H1 (cell line): Measurements from ENCODE around the gene CDC42EP2. TPM values are rescaled to one million over a fixed set of nuclear protein-coding genes. Genes with fewer than 3 reads are reported as not detected.

Source experiments
- CTCF ChIA-PET: fragments of 300-600 bp; sonication (Branson Sonifier 250); formaldehyde crosslinking; loops from one replicate; lab custom pipeline; 2021; ENCODE audit not compliant: partially characterized antibody; lab: Charles Lee
- POLR2A ChIA-PET: fragments of 300-600 bp; sonication (Branson Sonifier 250); formaldehyde crosslinking; loops from one replicate; lab custom pipeline; 2021; ENCODE audit warnings: inconsistent platforms; ENCODE audit not compliant: partially characterized antibody; lab: Charles Lee
- DNase-seq, 2 experiments: peaks; one replicate each; pipeline versions ENCODE4 v3.0.0 to v3.0.0-alpha.2; 2010 to 2022; ENCODE audit warnings: low spot score in 2 of 2, low read depth in 1 of 2, mixed read lengths in 1 of 2
- FAIRE-seq: peaks from 2 replicates; lab custom pipeline; 2011; peaks lifted over from hg19 to GRCh38; lab: Jason Lieb, UNC
- H2AFZ ChIP-seq: 2 replicates; pipeline ENCODE4 v1.8.1; 2012; ENCODE audit warnings: low read length, inconsistent platforms
- H2AK5ac ChIP-seq: 2 replicates; pipeline ENCODE4 v1.6.1; 2013; ENCODE audit warnings: low read depth, low read length
- H2BK120ac ChIP-seq: replicated peaks from 2 replicates; pipeline ENCODE3; 2013; ENCODE audit warnings: low read depth, low read length, inconsistent platforms
- H2BK12ac ChIP-seq: 2 replicates; pipeline ENCODE4 v1.6.1; 2013; ENCODE audit warnings: low read depth, low read length
- H2BK15ac ChIP-seq: 2 replicates; pipeline ENCODE4 v1.6.1; 2013; ENCODE audit warnings: low read length
- H2BK20ac ChIP-seq: 2 replicates; pipeline ENCODE4 v1.6.1; 2013; ENCODE audit warnings: low read length
- H2BK5ac ChIP-seq: 2 replicates; pipeline ENCODE4 v1.6.1; 2013; ENCODE audit warnings: low read depth, low read length
- H3K14ac ChIP-seq: 2 replicates; pipeline ENCODE4 v1.6.1; 2013; ENCODE audit warnings: inconsistent platforms; ENCODE audit not compliant: insufficient read length
- H3K18ac ChIP-seq: 2 replicates; pipeline ENCODE4 v1.6.1; 2013; ENCODE audit warnings: low read length; ENCODE audit errors: extremely low read depth
- H3K23ac ChIP-seq: 2 replicates; pipeline ENCODE4 v1.6.1; 2013; ENCODE audit warnings: inconsistent platforms; ENCODE audit not compliant: insufficient read length
- H3K23me2 ChIP-seq: 2 replicates; pipeline ENCODE4 v1.6.1; 2013; ENCODE audit warnings: low read depth, low read length
- H3K27ac ChIP-seq: 2 replicates; pipeline ENCODE4 v1.6.1; 2011; ENCODE audit warnings: low read depth, low read length, inconsistent platforms
- H3K27me3 ChIP-seq, 4 experiments: replicated peaks in 1 of 4; 1 replicate in 1 of 4; 2 replicates in 3 of 4; pipeline versions ENCODE4 v1.6.1 to v1.8.1; 2011 to 2013; ENCODE audit warnings: low read length in 3 of 4, mild to moderate bottlenecking in 3 of 4, inconsistent platforms in 2 of 4, mixed read lengths in 2 of 4, moderate library complexity in 1 of 4; ENCODE audit not compliant: control insufficient read depth in 3 of 4, insufficient read depth in 3 of 4; ENCODE audit errors: extremely low read depth in 1 of 4
- H3K36me3 ChIP-seq, 4 experiments: 2 replicates each; pipeline versions ENCODE4 v1.6.1 to v1.8.1; 2011 to 2013; ENCODE audit warnings: mild to moderate bottlenecking in 4 of 4, low read length in 3 of 4, moderate library complexity in 2 of 4, control low read depth in 1 of 4, inconsistent platforms in 1 of 4; ENCODE audit not compliant: insufficient read depth in 4 of 4, control insufficient read depth in 2 of 4
- H3K4ac ChIP-seq: replicated peaks from 2 replicates; pipeline ENCODE3; 2013; ENCODE audit warnings: low read length, low read depth, mixed read lengths, inconsistent platforms; ENCODE audit not compliant: insufficient read length
- H3K4me1 ChIP-seq, 4 experiments: replicated peaks in 1 of 4; 1 replicate in 1 of 4; 2 replicates in 3 of 4; pipeline versions ENCODE4 v1.6.1 to v1.8.1; 2011 to 2013; ENCODE audit warnings: low read length in 3 of 4, inconsistent platforms in 2 of 4, mixed read lengths in 1 of 4; ENCODE audit not compliant: insufficient read depth in 4 of 4, control insufficient read depth in 3 of 4
- H3K4me2 ChIP-seq, 2 experiments: 2 replicates each; pipeline versions ENCODE4 v1.6.1 to v1.8.1; 2011 to 2013; ENCODE audit warnings: low read depth in 2 of 2, low read length in 2 of 2, control low read depth in 1 of 2, inconsistent platforms in 1 of 2, mild to moderate bottlenecking in 1 of 2; ENCODE audit not compliant: insufficient read depth in 1 of 2
- H3K4me3 ChIP-seq, 4 experiments: fragments of 200-600, 300-600 bp in 1 of 4; sonication (generic), shearing (Covaris generic), sonication (Bioruptor Twin) in 1 of 4; 2 replicates each; pipeline versions ENCODE4 v1.5.1 to v1.8.1; 2011 to 2016; ENCODE audit warnings: low read length in 4 of 4, low read depth in 3 of 4, control low read depth in 2 of 4, inconsistent platforms in 2 of 4, mild to moderate bottlenecking in 2 of 4, mixed read lengths in 1 of 4, moderate library complexity in 1 of 4; ENCODE audit not compliant: insufficient read depth in 2 of 4; ENCODE audit errors: extremely low read depth in 1 of 4
- H3K56ac ChIP-seq: replicated peaks from 2 replicates; pipeline ENCODE3; 2013; ENCODE audit warnings: low read depth, mild to moderate bottlenecking, mixed read lengths, low read length, inconsistent platforms; ENCODE audit not compliant: insufficient read length
- H3K79me1 ChIP-seq: 2 replicates; pipeline ENCODE4 v1.6.1; 2013; ENCODE audit warnings: low read depth, low read length, control low read depth
- H3K79me2 ChIP-seq, 2 experiments: 2 replicates each; pipeline versions ENCODE4 v1.6.1 to v1.8.1; 2012 to 2013; ENCODE audit warnings: low read length in 2 of 2, mild to moderate bottlenecking in 2 of 2, inconsistent platforms in 1 of 2; ENCODE audit not compliant: insufficient read depth in 2 of 2, control insufficient read depth in 1 of 2
- H3K9ac ChIP-seq, 4 experiments: replicated peaks in 1 of 4; 1 replicate in 1 of 4; 2 replicates in 3 of 4; pipeline versions ENCODE4 v1.6.1 to v1.8.1; 2011 to 2013; ENCODE audit warnings: low read depth in 3 of 4, low read length in 3 of 4, control low read depth in 2 of 4, mild to moderate bottlenecking in 2 of 4, moderate library complexity in 2 of 4, inconsistent platforms in 1 of 4; ENCODE audit errors: extremely low read depth in 1 of 4
- H3K9me3 ChIP-seq, 2 experiments: 2 replicates each; pipeline versions ENCODE4 v1.6.1 to v1.8.1; 2012 to 2013; ENCODE audit warnings: mild to moderate bottlenecking in 2 of 2, moderate library complexity in 2 of 2, control low read depth in 1 of 2, inconsistent platforms in 1 of 2, low read depth in 1 of 2, low read length in 1 of 2, mixed read lengths in 1 of 2; ENCODE audit not compliant: insufficient read depth in 2 of 2
- H4K20me1 ChIP-seq, 2 experiments: replicated peaks in 1 of 2; 2 replicates each; pipeline versions ENCODE3 to v1.8.1; 2011 to 2013; ENCODE audit warnings: inconsistent platforms in 2 of 2, low read length in 2 of 2, mild to moderate bottlenecking in 1 of 2; ENCODE audit not compliant: insufficient read depth in 2 of 2, control insufficient read depth in 1 of 2
- H4K5ac ChIP-seq: 2 replicates; pipeline ENCODE4 v1.6.1; 2013; ENCODE audit warnings: low read length, low read depth, mixed read lengths, inconsistent platforms; ENCODE audit not compliant: insufficient read length
- H4K8ac ChIP-seq: 2 replicates; pipeline ENCODE4 v1.8.0; 2013; ENCODE audit warnings: mild to moderate bottlenecking, moderate library complexity, low read length, inconsistent platforms; ENCODE audit not compliant: insufficient read depth; ENCODE audit errors: extremely low read depth
- H4K91ac ChIP-seq: replicated peaks from 2 replicates; pipeline ENCODE3; 2013; ENCODE audit warnings: low read length, mixed read lengths, inconsistent platforms; ENCODE audit not compliant: insufficient read length
- BRCA1 ChIP-seq: IDR thresholded peaks from 2 replicates; pipeline ENCODE4 v1.6.1; 2012; ENCODE audit warnings: low read depth, low read length, improper control_type of control experiment
- MAFK ChIP-seq: IDR thresholded peaks from 2 replicates; pipeline ENCODE4 v1.6.1; 2012; ENCODE audit warnings: low read depth, mild to moderate bottlenecking, improper control_type of control experiment, low read length
- RAD21 ChIP-seq, 2 experiments: IDR thresholded peaks in 1 of 2; conservative IDR thresholded peaks in 1 of 2; 2 replicates each; pipeline ENCODE4 v1.6.1; 2011; ENCODE audit warnings: low read depth in 2 of 2, low read length in 2 of 2, improper control_type of control experiment in 1 of 2, inconsistent platforms in 1 of 2, mild to moderate bottlenecking in 1 of 2, moderate library complexity in 1 of 2
- RXRA ChIP-seq: IDR thresholded peaks from 2 replicates; pipeline ENCODE4 v1.6.1; 2011; ENCODE audit warnings: low read depth, mild to moderate bottlenecking, low read length, moderate library complexity; ENCODE audit not compliant: insufficient read depth
- SIN3A ChIP-seq, 2 experiments: IDR thresholded peaks in 1 of 2; conservative IDR thresholded peaks in 1 of 2; 2 replicates each; pipeline ENCODE4 v1.6.1; 2011 to 2012; ENCODE audit warnings: low read length in 2 of 2, improper control_type of control experiment in 1 of 2, low read depth in 1 of 2, mild to moderate bottlenecking in 1 of 2
- WGBS, 2 experiments: shearing (Covaris generic) in 1 of 2; methylation state at CpG; one replicate each; pipeline versions ENCODE4 v1.1.6 to v1.1.7; 2013 to 2015; ENCODE audit warnings: low lambda C conversion rate in 2 of 2, mixed read lengths in 2 of 2, inconsistent platforms in 1 of 2, low coverage in 1 of 2, missing lambda C conversion rate in 1 of 2; ENCODE audit not compliant: insufficient replicate concordance in 2 of 2, insufficient coverage in 1 of 2, insufficient read length in 1 of 2; ENCODE audit errors: extremely low coverage in 1 of 2, missing lambda C conversion rate in 1 of 2; 5-methylcytosine and 5-hydroxymethylcytosine counted together
- polyA plus RNA-seq, 7 experiments: library from polyadenylated mRNA; depleted of rRNA in 3 of 7; stranded (reverse) in 5 of 7; unstranded in 2 of 7; fragments of >200 nt in 5 of 7; fragments of 200-250 nt in 2 of 7; gene quantifications; 1 replicate in 5 of 7; 2 replicates in 1 of 7; 4 replicates in 1 of 7; pipeline versions ENCODE4 v1.2.1 to v1.2.3, GENCODE V29; 2011 to 2013; ENCODE audit warnings: missing spikeins in 2 of 7, mixed read lengths in 2 of 7
- total RNA-seq: library from RNA; stranded (reverse); fragmentation: NEBNext Ultra II Directional; extraction: Animal tissue kit (Norgen Biotek cat#: 25700); gene quantifications from 2 replicates; pipeline ENCODE4 v1.2.1, GENCODE V29; 2021
- TF ChIP-seq, protein P1 (sequence below), 3 experiments: IDR thresholded peaks; 1 replicate in 2 of 3; 2 replicates in 1 of 3; pipeline versions ENCODE4 v1.5.1 to v1.6.1; 2011; ENCODE audit warnings: low read length in 3 of 3, mild to moderate bottlenecking in 3 of 3, inconsistent platforms in 2 of 3, low read depth in 1 of 3, moderate library complexity in 1 of 3; ENCODE audit not compliant: insufficient read depth in 1 of 3; ENCODE audit errors: control extremely low read depth in 1 of 3

CDC42EP2 gene
- total and polyA plus RNA-seq, 2 of the 8 experiments (the other 6 are each of a cell fraction or from before 2014, with no cell fraction given), result 11.8 to 13.3 TPM

DNA sequence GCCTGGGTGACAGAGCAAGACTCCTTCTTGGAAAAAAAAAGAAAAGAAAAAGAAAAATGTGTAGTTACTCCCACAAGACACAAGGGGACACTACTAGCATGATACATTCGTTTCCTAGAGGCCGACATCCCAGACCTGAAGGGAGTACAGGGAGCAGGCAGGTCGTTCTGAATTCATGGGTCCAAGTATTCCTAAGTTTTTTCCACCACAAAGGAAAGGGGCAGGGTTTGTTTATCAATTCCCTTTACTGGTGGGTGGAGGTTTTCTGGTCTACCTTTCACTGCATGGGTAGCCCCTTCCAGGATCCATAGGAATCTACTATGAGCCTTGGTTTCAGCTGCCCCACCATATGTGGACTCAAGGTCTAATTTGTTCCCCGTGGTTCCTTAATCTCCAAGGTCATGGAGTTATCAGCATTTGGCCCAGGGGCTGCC lies 51.7 kb downstream of the CDC42EP2 start:
- Histone ChIP-seq H3K4me1 (peaks cover 0 to 4% (median 0%) of the 10 kb centered on the region in 4 experiments; a peak in 2 of 7 replicates), H3K18ac (no peak overlapping the region), H3K4ac (no peak overlapping the region), H4K91ac (no peak overlapping the region), H4K20me1 (no peaks in the 10 kb centered on the region), H3K27ac (no peak overlapping the region), H2BK120ac (no peak overlapping the region), H3K23ac (no peak overlapping the region), H3K79me1 (no peaks in the 10 kb centered on the region), H3K14ac (no peak overlapping the region), H3K27me3 (no peaks in the 10 kb centered on the region), H2BK12ac (no peak overlapping the region), H3K9ac (no peak overlapping the region), H2BK5ac (no peak overlapping the region), H3K23me2 (no peaks in the 10 kb centered on the region), H2AFZ (peak overlapping the region; percentile 94), H3K9me3 (no peaks in the 10 kb centered on the region), H3K79me2 (no peaks in the 10 kb centered on the region), H3K4me2 (no peak overlapping the region), H2AK5ac (no peak overlapping the region), H4K5ac (no peak overlapping the region), H3K36me3 (no peaks in the 10 kb centered on the region), H2BK20ac (no peak overlapping the region), H3K4me3 (no peak overlapping the region), H2BK15ac (no peak overlapping the region), H3K56ac (no peak overlapping the region), H4K8ac (no peak overlapping the region)
- TF ChIP-seq BRCA1 (no peak), SIN3A (conservative IDR thresholded peaks at IDR 0.05 in 1 of 2, IDR thresholded peaks at IDR 0.05 in 1 of 2; ENCODE audit: low read depth in 1 of 2, low read length in 2 of 2) (no peak), RXRA (no peak), RAD21 (IDR thresholded peaks at IDR 0.05 in 1 of 2, conservative IDR thresholded peaks at IDR 0.05 in 1 of 2; ENCODE audit: low read depth in 2 of 2, low read length in 2 of 2) (peak; percentile 87 to 92), MAFK (no peak)
- TF ChIP-seq, protein P1, sequence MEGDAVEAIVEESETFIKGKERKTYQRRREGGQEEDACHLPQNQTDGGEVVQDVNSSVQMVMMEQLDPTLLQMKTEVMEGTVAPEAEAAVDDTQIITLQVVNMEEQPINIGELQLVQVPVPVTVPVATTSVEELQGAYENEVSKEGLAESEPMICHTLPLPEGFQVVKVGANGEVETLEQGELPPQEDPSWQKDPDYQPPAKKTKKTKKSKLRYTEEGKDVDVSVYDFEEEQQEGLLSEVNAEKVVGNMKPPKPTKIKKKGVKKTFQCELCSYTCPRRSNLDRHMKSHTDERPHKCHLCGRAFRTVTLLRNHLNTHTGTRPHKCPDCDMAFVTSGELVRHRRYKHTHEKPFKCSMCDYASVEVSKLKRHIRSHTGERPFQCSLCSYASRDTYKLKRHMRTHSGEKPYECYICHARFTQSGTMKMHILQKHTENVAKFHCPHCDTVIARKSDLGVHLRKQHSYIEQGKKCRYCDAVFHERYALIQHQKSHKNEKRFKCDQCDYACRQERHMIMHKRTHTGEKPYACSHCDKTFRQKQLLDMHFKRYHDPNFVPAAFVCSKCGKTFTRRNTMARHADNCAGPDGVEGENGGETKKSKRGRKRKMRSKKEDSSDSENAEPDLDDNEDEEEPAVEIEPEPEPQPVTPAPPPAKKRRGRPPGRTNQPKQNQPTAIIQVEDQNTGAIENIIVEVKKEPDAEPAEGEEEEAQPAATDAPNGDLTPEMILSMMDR (IDR thresholded peaks at IDR 0.05; ENCODE audit: control extremely low read depth in 1 of 3, insufficient read depth in 1 of 3, low read depth in 1 of 3, low read length in 3 of 3), result peak in 2 of 3 experiments; percentile 71 to 77; a peak in 3 of 4 replicates
- DNase-seq (no peak), FAIRE-seq (no peak)
- WGBS, 2 experiments, result 31% methylated on average over 4 of the region's 4 CpGs; no CpG with 5 or more reads in 1 of the 2 experiments
- CTCF ChIA-PET, result interaction anchor here (0.7 to 3.3 kb wide), 14 partner anchors 8 to 222 kb away, joined by 3 to 25 read pairs (median 5); no protein-coding TSS in a partner anchor
- POLR2A ChIA-PET, result no interaction called here
